Measurements from ENCODE around the gene LRRC71.
"Not testable (repeated sequence)": the region's sequence is repeated elsewhere in the genome, so short reads cannot be mapped to it uniquely, and the experiment has no call there.

LRRC71 gene

DNA sequence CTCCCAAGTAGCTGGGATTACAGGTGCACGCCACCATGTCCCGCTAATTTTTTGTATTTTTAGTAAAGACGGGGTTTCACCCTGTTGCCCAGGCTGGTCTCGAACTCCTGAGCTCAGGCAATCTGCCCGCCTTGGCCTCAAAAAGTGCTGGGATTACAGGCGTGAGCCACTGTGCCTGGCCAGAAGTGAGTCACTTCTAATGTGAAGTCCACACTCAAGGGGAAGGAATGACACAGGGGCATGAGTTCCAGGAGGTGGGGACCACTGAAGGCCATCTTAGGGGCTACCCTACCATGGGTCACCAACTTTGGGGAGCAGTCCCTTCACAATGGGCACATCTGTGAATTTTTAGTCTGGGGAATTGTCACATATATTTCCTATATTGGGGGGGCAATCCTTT lies 6.3 kb downstream of the LRRC71 start:
- in situ Hi-C loops (cut with MboI; ENCODE audit: low sequenced_read_pairs) = not testable (repeated sequence)

DNA sequence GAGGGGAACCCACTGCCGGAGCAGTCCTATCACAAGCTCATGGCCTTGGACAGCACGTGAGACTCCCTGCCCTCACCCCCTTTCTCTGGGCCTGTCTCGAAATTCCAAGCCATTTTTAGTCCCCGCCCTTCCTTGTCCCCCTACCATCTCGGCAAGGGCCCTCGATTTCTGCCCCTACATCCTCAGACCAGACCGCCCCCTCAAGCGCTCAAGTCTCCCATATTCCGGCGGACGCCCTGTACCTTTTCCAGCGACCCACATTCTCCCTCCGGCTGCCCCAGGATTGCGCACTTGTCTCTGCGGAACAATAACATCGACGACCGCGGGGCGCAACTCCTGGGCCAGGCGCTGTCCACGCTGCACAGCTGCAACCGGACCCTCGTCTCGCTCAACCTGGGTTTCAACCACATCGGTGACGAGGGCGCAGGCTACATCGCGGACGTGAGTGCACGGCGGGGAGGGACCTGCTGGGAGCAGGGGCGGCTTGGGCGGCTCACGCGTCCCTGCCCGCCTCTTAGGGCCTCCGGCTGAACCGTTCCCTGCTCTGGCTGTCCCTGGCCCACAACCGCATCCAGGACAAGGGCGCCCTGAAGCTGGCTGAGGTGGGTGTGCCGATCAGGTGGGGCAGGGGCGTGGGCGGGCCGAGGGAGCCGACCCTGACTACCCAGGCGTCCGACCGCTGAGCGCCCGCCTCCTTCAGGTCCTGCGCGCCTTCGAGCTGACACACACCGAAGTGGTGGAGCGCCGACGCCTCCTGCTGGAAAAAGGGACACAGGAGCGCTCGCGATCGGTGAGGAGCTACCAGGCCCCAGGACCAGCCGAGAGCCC lies 7.0 kb downstream of the LRRC71 start:
- in situ Hi-C loops (cut with MboI; ENCODE audit: low sequenced_read_pairs) = no loop called here

DNA sequence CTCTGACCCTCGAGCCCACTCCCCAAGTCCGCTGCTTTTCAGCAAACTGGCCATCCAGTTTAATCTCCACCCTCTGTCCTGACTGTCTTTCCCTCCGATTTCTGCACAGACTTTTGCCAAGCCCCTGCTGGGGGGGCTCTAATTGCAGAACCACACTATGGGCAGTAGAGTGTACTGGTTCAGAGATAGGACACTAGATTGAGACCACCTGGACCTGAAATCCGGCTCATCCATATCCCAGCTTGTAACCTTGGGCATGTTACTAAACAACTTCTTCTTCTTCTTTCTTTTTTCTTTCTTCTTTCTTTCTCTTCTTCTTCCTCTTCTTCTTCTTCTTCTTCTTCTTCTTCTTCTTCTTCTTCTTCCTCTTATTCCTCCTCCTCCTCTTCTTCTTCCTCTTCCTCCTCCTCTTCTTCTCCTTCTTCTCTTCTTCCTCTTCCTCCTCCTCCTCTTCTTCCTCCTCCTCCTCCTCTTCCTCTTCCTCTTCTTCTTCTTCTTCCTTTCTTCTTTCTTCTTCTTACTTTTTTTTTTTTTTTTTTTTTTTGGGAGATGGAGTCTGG lies 7.7 kb downstream of the LRRC71 start:
- in situ Hi-C loops (cut with MboI; ENCODE audit: low sequenced_read_pairs) = no loop called here

DNA sequence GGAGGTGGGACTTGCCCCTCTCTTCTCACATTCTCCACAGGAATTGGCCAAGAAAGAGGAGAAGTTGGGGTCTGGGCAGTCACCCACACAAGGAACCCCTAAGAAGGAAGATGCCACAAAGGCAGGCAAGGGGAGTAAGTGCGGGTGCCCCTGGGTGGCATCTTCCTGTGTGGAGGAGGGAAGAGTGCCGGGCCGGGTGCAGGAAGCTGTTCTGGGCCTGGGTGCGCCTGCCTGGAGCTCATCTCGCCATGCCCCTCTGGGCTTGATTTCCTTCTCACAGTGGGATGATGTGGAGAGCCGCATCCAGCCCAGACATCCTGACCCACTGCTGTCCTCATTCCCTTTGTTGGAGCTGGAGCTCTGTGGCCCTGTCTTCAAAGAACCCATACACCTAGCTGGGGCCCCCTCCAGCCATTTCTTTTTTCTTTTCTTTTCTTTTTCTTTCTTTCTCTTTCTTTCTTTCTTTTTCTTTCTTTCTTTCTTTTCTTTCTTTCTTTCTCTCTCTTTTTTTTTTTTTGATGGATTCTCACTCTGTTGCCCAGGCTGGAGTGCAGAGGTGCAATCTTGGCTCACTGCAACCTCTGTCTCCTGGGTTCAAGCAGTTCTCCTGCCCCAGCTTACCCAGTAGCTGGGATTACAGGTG lies 9.3 kb downstream of the LRRC71 start:
- in situ Hi-C loops (cut with MboI; ENCODE audit: low sequenced_read_pairs) = no loop called here

- in situ Hi-C loops (cut with MboI; ENCODE audit: low sequenced_read_pairs) = no loop called here
Measured at GRCh38 chr1:156930483-156930882, 10.1 kb downstream of the LRRC71 start.

GRCh38 chr1:156931211-156931952 lies 10.9 kb downstream of the LRRC71 start:
- in situ Hi-C loops (cut with MboI; ENCODE audit: low sequenced_read_pairs) = no loop called here

GRCh38 chr1:156931974-156932710 lies 11.7 kb downstream of the LRRC71 start:
- in situ Hi-C loops (cut with MboI; ENCODE audit: low sequenced_read_pairs) = no loop called here

GRCh38 chr1:156933136-156933535 lies 12.7 kb downstream of the LRRC71 start:
- in situ Hi-C loops (cut with MboI; ENCODE audit: low sequenced_read_pairs) = no loop called here

DNA sequence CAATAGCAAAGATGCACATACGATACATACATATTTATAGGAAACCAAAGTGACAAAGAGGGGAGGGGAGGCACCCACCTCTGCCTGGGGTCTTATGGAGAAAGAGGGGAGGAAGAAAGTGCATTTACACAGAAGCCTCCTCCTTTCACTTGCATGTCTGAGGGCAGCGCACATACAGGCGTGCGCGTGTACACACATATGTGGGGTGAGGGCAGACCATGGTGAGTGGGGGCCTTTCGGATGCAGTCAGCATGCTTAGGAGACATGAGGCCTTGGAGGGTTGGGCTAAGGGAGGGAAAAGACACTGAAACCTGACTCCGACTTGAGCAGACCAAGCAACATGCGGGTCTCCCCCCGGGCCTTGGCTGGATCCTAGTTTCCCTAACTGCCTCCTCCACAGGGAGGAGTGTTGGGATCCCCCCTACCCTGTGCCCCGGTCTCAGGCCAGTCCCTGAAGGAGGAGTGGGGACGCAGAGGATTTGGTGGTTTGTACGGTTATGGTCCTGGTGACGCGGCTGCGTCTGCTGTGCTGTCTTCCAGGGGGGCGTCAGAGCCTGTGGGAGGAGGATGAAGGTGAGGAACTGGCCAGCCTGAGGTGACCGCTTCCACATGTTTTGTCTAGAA lies 15.2 kb downstream of the LRRC71 start:
- in situ Hi-C loops (cut with MboI; ENCODE audit: low sequenced_read_pairs) = no loop called here

DNA sequence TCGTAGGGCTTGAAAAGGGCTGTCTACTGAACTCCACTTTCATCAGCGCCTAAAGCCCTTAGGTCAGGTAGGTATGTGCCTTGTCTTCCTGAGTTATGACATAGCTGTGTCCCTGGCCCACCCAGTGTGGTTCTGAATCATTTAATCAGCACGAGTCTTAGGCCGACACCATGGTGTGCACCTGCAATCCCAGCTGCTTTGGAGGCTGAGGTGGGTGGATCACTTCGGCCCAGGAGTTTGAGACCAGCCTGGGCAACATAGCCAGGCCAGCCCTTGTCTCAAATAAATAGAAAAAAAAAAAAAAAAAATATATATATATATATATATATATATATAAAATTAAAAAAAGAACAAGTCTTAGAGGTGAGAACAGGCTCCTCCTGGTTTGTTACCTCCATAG lies 15.8 kb downstream of the LRRC71 start:
- in situ Hi-C loops (cut with MboI; ENCODE audit: low sequenced_read_pairs) = no loop called here

DNA sequence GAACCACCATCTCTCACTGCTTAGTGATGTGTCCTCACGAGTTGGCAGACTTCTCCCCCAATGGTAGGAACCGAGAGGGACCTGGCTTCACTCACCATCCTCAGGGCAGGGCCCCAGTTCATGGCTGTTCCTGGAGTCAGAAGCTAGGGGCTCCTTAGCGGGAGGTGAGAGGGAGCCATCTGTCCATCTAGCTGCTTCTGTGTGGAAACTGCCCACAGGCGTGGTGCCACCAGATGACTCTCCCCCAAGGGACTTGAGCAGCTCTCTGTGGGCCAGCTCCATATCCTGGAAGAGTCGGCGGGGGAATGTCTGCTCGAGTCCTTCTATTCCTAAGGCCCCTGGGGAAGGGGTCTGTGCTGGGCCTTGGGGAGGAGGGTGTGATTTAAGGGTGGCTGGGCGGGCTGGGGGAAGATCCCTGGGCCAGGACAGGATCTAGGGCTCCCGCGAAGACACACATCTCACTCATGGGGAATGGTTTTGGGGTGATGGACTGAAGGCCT lies 16.3 kb downstream of the LRRC71 start:
- in situ Hi-C loops (cut with MboI; ENCODE audit: low sequenced_read_pairs) = no loop called here

GRCh38 chr1:156937883-156938282 lies 17.5 kb downstream of the LRRC71 start:
- in situ Hi-C loops (cut with MboI; ENCODE audit: low sequenced_read_pairs) = no loop called here

- in situ Hi-C loops (cut with MboI; ENCODE audit: low sequenced_read_pairs) = no loop called here
Measured at GRCh38 chr1:156938813-156939212, 18.4 kb downstream of the LRRC71 start.

- in situ Hi-C loops (cut with MboI; ENCODE audit: low sequenced_read_pairs) = no loop called here
Measured at GRCh38 chr1:156939786-156940334, 19.4 kb downstream of the LRRC71 start.

- in situ Hi-C loops (cut with MboI; ENCODE audit: low sequenced_read_pairs) = no loop called here
Measured at GRCh38 chr1:156941675-156942074, 21.2 kb downstream of the LRRC71 start.

GRCh38 chr1:156942176-156942575 lies 21.7 kb downstream of the LRRC71 start:
- in situ Hi-C loops (cut with MboI; ENCODE audit: low sequenced_read_pairs) = no loop called here

- in situ Hi-C loops (cut with MboI; ENCODE audit: low sequenced_read_pairs) = no loop called here
Measured at GRCh38 chr1:156942576-156942975, 22.1 kb downstream of the LRRC71 start.

DNA sequence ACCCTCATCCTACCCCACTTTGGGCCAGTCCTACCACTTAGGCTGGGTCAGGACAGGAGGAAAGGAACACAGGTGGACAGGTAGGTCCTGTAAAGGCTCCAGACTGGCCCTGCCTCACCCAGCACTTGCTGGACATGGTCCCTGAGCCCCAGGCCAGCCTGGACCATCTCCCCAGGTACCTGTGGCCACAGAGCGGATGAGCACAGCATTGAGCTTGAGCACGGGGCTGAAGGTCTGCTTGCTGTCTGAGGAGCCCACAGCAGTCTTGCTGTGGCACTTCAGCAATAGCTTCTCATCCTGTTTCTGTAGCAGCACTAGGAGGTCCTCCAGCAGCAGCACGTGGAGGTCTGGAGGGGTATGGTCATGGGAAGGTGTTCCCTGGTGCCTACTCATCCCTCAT lies 23.3 kb downstream of the LRRC71 start:
- in situ Hi-C loops (cut with MboI; ENCODE audit: low sequenced_read_pairs) = no loop called here

DNA sequence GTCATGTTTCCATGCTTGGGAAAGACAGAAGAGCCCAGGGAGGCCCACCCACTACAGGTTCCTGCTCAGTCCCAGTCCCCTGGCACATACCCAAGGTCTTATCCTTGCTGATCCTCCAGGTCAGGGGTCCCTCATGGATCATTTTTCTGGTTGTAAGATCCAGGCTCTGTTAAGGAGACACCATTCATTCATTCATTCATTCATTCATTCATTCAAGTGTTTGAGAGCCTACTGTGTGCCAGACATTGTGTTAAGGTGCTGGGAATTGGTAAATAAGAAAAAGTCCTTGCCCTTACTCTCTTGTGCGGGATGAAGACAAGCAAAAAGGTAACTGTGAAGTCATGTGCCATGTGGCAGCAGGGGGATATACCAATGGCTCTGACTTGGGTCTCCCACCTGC lies 23.8 kb downstream of the LRRC71 start:
- in situ Hi-C loops (cut with MboI; ENCODE audit: low sequenced_read_pairs) = no loop called here

- in situ Hi-C loops (cut with MboI; ENCODE audit: low sequenced_read_pairs) = no loop called here
Measured at GRCh38 chr1:156944848-156945247, 24.4 kb downstream of the LRRC71 start.
